ENCODE data around the gene RECQL5. TPM values are rescaled to one million over a fixed set of nuclear protein-coding genes. Genes with fewer than 3 reads are reported as not detected.

Gene RECQL5
- total RNA-seq, 2 donors from 2014 or later: 54.3 TPM

GRCh38 chr17:75676461-75676860 is 9.5 kb upstream of the RECQL5 start:
- no peak overlapping the region for H3K27ac ChIP-seq (ENCODE audit: low read depth, low read length)
- H3K9ac ChIP-seq (ENCODE audit: extremely low read depth, low read length, poor library complexity, severe bottlenecking): no peak overlapping the region
- H3K27me3 ChIP-seq (ENCODE audit: control insufficient read depth, insufficient read depth, low read length, poor library complexity, severe bottlenecking): no peaks in the 10 kb centered on the region
- no peaks in the 10 kb centered on the region for H3K9me3 ChIP-seq (ENCODE audit: control insufficient read depth, low read length)
- H3K4me1 ChIP-seq (ENCODE audit: control insufficient read depth, insufficient read depth, low read length): no peaks in the 10 kb centered on the region
- no peak for DNase-seq
- Mint-ChIP-seq H3K4me1 (no peaks in the 10 kb centered on the region), H3K9me3 (no peaks in the 10 kb centered on the region), H3K36me3 (ENCODE audit: low read depth) (peaks cover 57% of the 10 kb centered on the region), H3K27ac (no peak overlapping the region), H3K4me3 (no peak overlapping the region), H3K27me3 (ENCODE audit: insufficient read depth) (no peaks in the 10 kb centered on the region)
- 97 to 100% methylated on average over 1 to 2 of the region's 3 CpGs for WGBS, 2 experiments (ENCODE audit: insufficient coverage in 1 of 2, insufficient read length in 1 of 2)
- H3K4me3 ChIP-seq (ENCODE audit: low read length): no peak overlapping the region
- TF ChIP-seq CTCF (conservative IDR thresholded peaks at IDR 0.05): no peak
- H3K36me3 ChIP-seq (ENCODE audit: control insufficient read depth, insufficient read depth, low read length): peaks cover 78% of the 10 kb centered on the region

GRCh38 chr17:75673487-75673886 is 6.5 kb upstream of the RECQL5 start:
- no peaks in the 10 kb centered on the region for H3K4me1 ChIP-seq (ENCODE audit: control insufficient read depth, insufficient read depth, low read length)
- 77 to 97% methylated on average over 2 to 4 of the region's 4 CpGs for WGBS, 2 experiments (ENCODE audit: insufficient coverage in 1 of 2, insufficient read length in 1 of 2)
- H3K9me3 ChIP-seq (ENCODE audit: control insufficient read depth, low read length): no peaks in the 10 kb centered on the region

GRCh38 chr17:75672011-75672410 is 5.1 kb upstream of the RECQL5 start:
- no peaks in the 10 kb centered on the region for H3K27me3 Mint-ChIP-seq (ENCODE audit: insufficient read depth)
- Histone ChIP-seq H3K4me3 (ENCODE audit: low read length) (no peak overlapping the region), H3K9me3 (ENCODE audit: control insufficient read depth, low read length) (no peaks in the 10 kb centered on the region), H3K27ac (ENCODE audit: low read depth, low read length) (no peak overlapping the region), H3K4me1 (ENCODE audit: control insufficient read depth, insufficient read depth, low read length) (no peaks in the 10 kb centered on the region), H3K36me3 (ENCODE audit: control insufficient read depth, insufficient read depth, low read length) (peaks cover 73% of the 10 kb centered on the region), H3K27me3 (ENCODE audit: control insufficient read depth, insufficient read depth, low read length, poor library complexity, severe bottlenecking) (no peaks in the 10 kb centered on the region), H3K9ac (ENCODE audit: extremely low read depth, low read length, poor library complexity, severe bottlenecking) (no peak overlapping the region)
- no peak for DNase-seq
- no peak overlapping the region for H3K4me3 Mint-ChIP-seq
- peaks cover 5% of the 10 kb centered on the region for H3K4me1 Mint-ChIP-seq
- no peaks in the 10 kb centered on the region for H3K9me3 Mint-ChIP-seq
- no peak overlapping the region for H3K27ac Mint-ChIP-seq
- peaks cover 50% of the 10 kb centered on the region for H3K36me3 Mint-ChIP-seq (ENCODE audit: low read depth)
- TF ChIP-seq CTCF (conservative IDR thresholded peaks at IDR 0.05): no peak
- 93 to 94% methylated on average over 4 to 5 of the region's 5 CpGs for WGBS, 2 experiments (ENCODE audit: insufficient coverage in 1 of 2, insufficient read length in 1 of 2)

More at GRCh38 chr17:75673487-75673886, 6.5 kb upstream of the RECQL5 start:
- peaks cover 79% of the 10 kb centered on the region for H3K36me3 ChIP-seq (ENCODE audit: control insufficient read depth, insufficient read depth, low read length)
- H3K27me3 ChIP-seq (ENCODE audit: control insufficient read depth, insufficient read depth, low read length, poor library complexity, severe bottlenecking): no peaks in the 10 kb centered on the region
- Mint-ChIP-seq H3K9me3 (no peaks in the 10 kb centered on the region), H3K27me3 (ENCODE audit: insufficient read depth) (no peaks in the 10 kb centered on the region), H3K27ac (no peak overlapping the region), H3K4me1 (peaks cover under 1% of the 10 kb centered on the region), H3K36me3 (ENCODE audit: low read depth) (peaks cover 54% of the 10 kb centered on the region), H3K4me3 (no peak overlapping the region)
- no peak overlapping the region for H3K27ac ChIP-seq (ENCODE audit: low read depth, low read length)
- no peak overlapping the region for H3K9ac ChIP-seq (ENCODE audit: extremely low read depth, low read length, poor library complexity, severe bottlenecking)
- TF ChIP-seq CTCF (conservative IDR thresholded peaks at IDR 0.05): no peak
- H3K4me3 ChIP-seq (ENCODE audit: low read length): no peak overlapping the region
- no peak for DNase-seq
